ENCODE data around the gene IGFBP5. TPM values are rescaled to one million over a fixed set of nuclear protein-coding genes. Genes with fewer than 3 reads are reported as not detected.

Gene IGFBP5
- total and polyA plus RNA-seq, 2 donors (not counting 1 experiment from before 2014, with no cell fraction given) = not detected

GRCh38 chr2:216711348-216711747, 16.0 kb upstream of the IGFBP5 start:
- CTCF ChIA-PET = no interaction called here
- Mint-ChIP-seq H3K9me3 (ENCODE audit: insufficient read depth) (no peaks in the 10 kb centered on the region), H3K4me1 (no peaks in the 10 kb centered on the region), H3K4me3 (no peak overlapping the region), H3K27me3 (peaks cover 14% of the 10 kb centered on the region), H3K27ac (no peak overlapping the region)
- H3K4me3 ChIP-seq (ENCODE audit: control extremely low read depth in 1 of 5, extremely low read depth in 1 of 5, insufficient read depth in 1 of 5, low read depth in 2 of 5, low read length in 4 of 5) = no peak overlapping the region
- H3K27me3 ChIP-seq (replicated peaks in 1 of 4; ENCODE audit: control extremely low read depth in 1 of 4, control insufficient read depth in 3 of 4, insufficient read depth in 4 of 4, low read length in 3 of 4) = no peaks in the 10 kb centered on the region
- H3K9ac ChIP-seq (ENCODE audit: low read length) = no peak overlapping the region
- POLR2A ChIA-PET = no interaction called here
- no peaks in the 10 kb centered on the region for H4K20me1 ChIP-seq (ENCODE audit: control insufficient read depth, insufficient read depth, low read length, poor library complexity, severe bottlenecking)
- 57% methylated on average over 4 of the region's 8 CpGs for WGBS (ENCODE audit: insufficient coverage)
- H3K9me3 ChIP-seq (ENCODE audit: control extremely low read depth in 1 of 3, control insufficient read depth in 2 of 3, insufficient read depth in 1 of 3, low read length in 2 of 3) = peaks cover 0 to 9% (median 3%) of the 10 kb centered on the region in 3 donors
- H3K4me2 ChIP-seq (replicated peaks; ENCODE audit: low read depth, low read length, poor library complexity, severe bottlenecking) = no peak overlapping the region
- no peak overlapping the region for H3K27ac ChIP-seq (ENCODE audit: low read length in 2 of 2)
- H3K79me2 ChIP-seq (ENCODE audit: control insufficient read depth, insufficient read depth, low read length) = no peaks in the 10 kb centered on the region
- H2AFZ ChIP-seq (ENCODE audit: insufficient read depth, low read depth, low read length, poor library complexity, severe bottlenecking) = no peak overlapping the region
- intact Hi-C loops (cut with micrococcal nuclease) = no loop called here
- DNase-seq = no peak
- TF ChIP-seq CTCF (IDR thresholded peaks at IDR 0.05) (no peak), EZH2 (IDR thresholded peaks at IDR 0.05; ENCODE audit: borderline replicate concordance, insufficient read depth, low read depth, low read length, poor library complexity, severe bottlenecking) (no peak)
- no peak for ATAC-seq (ENCODE audit: low read depth)
- no peaks in the 10 kb centered on the region for H3K36me3 ChIP-seq (replicated peaks in 1 of 2; ENCODE audit: control extremely low read depth in 1 of 2, control insufficient read depth in 1 of 2, extremely low read depth in 1 of 2, insufficient read depth in 2 of 2, low read length in 1 of 2)
- H3K4me1 ChIP-seq (ENCODE audit: control insufficient read depth in 2 of 2, insufficient read depth in 2 of 2, low read length in 2 of 2) = no peaks in the 10 kb centered on the region

GRCh38 chr2:216710551-216711301, 15.4 kb upstream of the IGFBP5 start:
- DNase-seq = no peak
- H3K9ac ChIP-seq (ENCODE audit: low read length) = no peak overlapping the region
- H3K27me3 Mint-ChIP-seq = peaks cover 14% of the 10 kb centered on the region
- H3K4me2 ChIP-seq (replicated peaks; ENCODE audit: low read depth, low read length, poor library complexity, severe bottlenecking) = no peak overlapping the region
- H3K4me3 ChIP-seq (ENCODE audit: control extremely low read depth in 1 of 5, extremely low read depth in 1 of 5, insufficient read depth in 1 of 5, low read depth in 2 of 5, low read length in 4 of 5) = no peak overlapping the region
- no peaks in the 10 kb centered on the region for H4K20me1 ChIP-seq (ENCODE audit: control insufficient read depth, insufficient read depth, low read length, poor library complexity, severe bottlenecking)
- H3K4me3 Mint-ChIP-seq = no peak overlapping the region
- no peaks in the 10 kb centered on the region for H3K4me1 Mint-ChIP-seq
- CTCF ChIA-PET = no interaction called here
- no peaks in the 10 kb centered on the region for H3K9me3 Mint-ChIP-seq (ENCODE audit: insufficient read depth)
- H3K27ac ChIP-seq (ENCODE audit: low read length in 2 of 2) = no peak overlapping the region
- H3K79me2 ChIP-seq (ENCODE audit: control insufficient read depth, insufficient read depth, low read length) = no peaks in the 10 kb centered on the region
- H3K27me3 ChIP-seq (replicated peaks in 1 of 4; ENCODE audit: control extremely low read depth in 1 of 4, control insufficient read depth in 3 of 4, insufficient read depth in 4 of 4, low read length in 3 of 4) = no peaks in the 10 kb centered on the region
- intact Hi-C loops (cut with micrococcal nuclease) = no loop called here
- H3K27ac Mint-ChIP-seq = no peak overlapping the region
- no peaks in the 10 kb centered on the region for H3K36me3 ChIP-seq (replicated peaks in 1 of 2; ENCODE audit: control extremely low read depth in 1 of 2, control insufficient read depth in 1 of 2, extremely low read depth in 1 of 2, insufficient read depth in 2 of 2, low read length in 1 of 2)
- TF ChIP-seq EZH2 (IDR thresholded peaks at IDR 0.05; ENCODE audit: borderline replicate concordance, insufficient read depth, low read depth, low read length, poor library complexity, severe bottlenecking) (no peak), CTCF (IDR thresholded peaks at IDR 0.05) (no peak)
- H3K9me3 ChIP-seq (ENCODE audit: control extremely low read depth in 1 of 3, control insufficient read depth in 2 of 3, insufficient read depth in 1 of 3, low read length in 2 of 3) = peaks cover 0 to 9% (median 3%) of the 10 kb centered on the region in 3 donors
- H2AFZ ChIP-seq (ENCODE audit: insufficient read depth, low read depth, low read length, poor library complexity, severe bottlenecking) = no peak overlapping the region
- no peaks in the 10 kb centered on the region for H3K4me1 ChIP-seq (ENCODE audit: control insufficient read depth in 2 of 2, insufficient read depth in 2 of 2, low read length in 2 of 2)
- WGBS (ENCODE audit: insufficient coverage) = 76% methylated on average over 6 of the region's 11 CpGs
- POLR2A ChIA-PET = no interaction called here
- no peak for ATAC-seq (ENCODE audit: low read depth)

Measured in B cell (primary cell).